Stimulated activated CD8-positive, alpha-beta memory T cell treated with anti-CD3 and anti-CD28 coated beads, Interleukin-7, amount 100 ng/mL, for 1 hour (primary cell): ENCODE measurements around the gene PTDSS2.
"Not testable (repeated sequence)": the region's sequence is repeated elsewhere in the genome, so short reads cannot be mapped to it uniquely, and the experiment has no call there.

ENCODE experiments used
- DNase-seq, 2 donors: peaks; one replicate each; pipeline ENCODE4 v3.0.0-alpha.2; 2020; ENCODE audit warnings: low read depth in 2 of 2

PTDSS2 gene

GRCh38 chr11:413120-414081 is 36.7 kb upstream of the PTDSS2 start:
- no peak for DNase-seq

- DNase-seq, result no peak
Measured at GRCh38 chr11:414318-414857, 35.7 kb upstream of the PTDSS2 start.

GRCh38 chr11:415640-416041 is 34.4 kb upstream of the PTDSS2 start:
- DNase-seq, result no peak

GRCh38 chr11:416051-416756 is 33.9 kb upstream of the PTDSS2 start:
- DNase-seq, result no peak

- DNase-seq, result no peak
Measured at GRCh38 chr11:416757-417621, 33.1 kb upstream of the PTDSS2 start.

GRCh38 chr11:417652-418342 is 32.3 kb upstream of the PTDSS2 start:
- DNase-seq, result no peak

GRCh38 chr11:418343-419247 is 31.5 kb upstream of the PTDSS2 start:
- no peak for DNase-seq

GRCh38 chr11:419248-420005 is 30.7 kb upstream of the PTDSS2 start:
- no peak for DNase-seq

GRCh38 chr11:420054-420910 is 29.8 kb upstream of the PTDSS2 start:
- DNase-seq, result no peak

- no peak for DNase-seq
Measured at GRCh38 chr11:420911-421321, 29.2 kb upstream of the PTDSS2 start.

- DNase-seq, result no peak
Measured at GRCh38 chr11:422249-422656, 27.8 kb upstream of the PTDSS2 start.

- no peak for DNase-seq
Measured at GRCh38 chr11:424232-424631, 25.8 kb upstream of the PTDSS2 start.

GRCh38 chr11:424766-425165 is 25.3 kb upstream of the PTDSS2 start:
- DNase-seq, result not testable (repeated sequence)

- DNase-seq, result no peak
Measured at GRCh38 chr11:425301-425700, 24.8 kb upstream of the PTDSS2 start.

GRCh38 chr11:426851-427250 is 23.2 kb upstream of the PTDSS2 start:
- DNase-seq, result no peak

- DNase-seq, result no peak
Measured at GRCh38 chr11:428295-428694, 21.8 kb upstream of the PTDSS2 start.

GRCh38 chr11:429391-429790 is 20.7 kb upstream of the PTDSS2 start:
- DNase-seq, result no peak

GRCh38 chr11:429931-430456 is 20.1 kb upstream of the PTDSS2 start:
- no peak for DNase-seq
